H1 (cell line): Measurements from ENCODE around the gene CRNN. TPM values are rescaled to one million over a fixed set of nuclear protein-coding genes. Genes with fewer than 3 reads are reported as not detected.

ENCODE experiments used
- ASH2L ChIP-seq: fragments of 200-600, 300-600 bp; sonication (generic); IDR thresholded peaks from one replicate; pipeline ENCODE4 v1.7.1; 2017; ENCODE audit warnings: low read length
- BCL11A ChIP-seq, 2 experiments: IDR thresholded peaks; one replicate each; pipeline ENCODE4 v1.6.1; 2011; ENCODE audit warnings: low read depth in 2 of 2, low read length in 2 of 2, mild to moderate bottlenecking in 2 of 2
- GABPA ChIP-seq: IDR thresholded peaks from 2 replicates; pipeline ENCODE4 v1.6.1; 2011; ENCODE audit warnings: mild to moderate bottlenecking, low read length, moderate library complexity, borderline replicate concordance; ENCODE audit not compliant: insufficient read depth
- GTF2F1 ChIP-seq: IDR thresholded peaks from 2 replicates; pipeline ENCODE4 v1.6.1; 2012; ENCODE audit warnings: low read depth, low read length, improper control_type of control experiment, borderline replicate concordance
- JUND ChIP-seq: IDR thresholded peaks from 2 replicates; pipeline ENCODE4 v1.6.1; 2011; ENCODE audit warnings: mild to moderate bottlenecking, improper control_type of control experiment, low read length
- NANOG ChIP-seq: IDR thresholded peaks from 2 replicates; pipeline ENCODE4 v1.6.1; 2011; ENCODE audit warnings: low read length, low read depth, mild to moderate bottlenecking, inconsistent platforms; ENCODE audit not compliant: insufficient read depth, poor library complexity, severe bottlenecking
- SIN3A ChIP-seq, 2 experiments: IDR thresholded peaks in 1 of 2; conservative IDR thresholded peaks in 1 of 2; 2 replicates each; pipeline ENCODE4 v1.6.1; 2011 to 2012; ENCODE audit warnings: low read length in 2 of 2, improper control_type of control experiment in 1 of 2, low read depth in 1 of 2, mild to moderate bottlenecking in 1 of 2
- SIRT6 ChIP-seq: IDR thresholded peaks from one replicate; pipeline ENCODE4 v1.7.1; 2012; ENCODE audit warnings: low read length, inconsistent platforms
- SP2 ChIP-seq: IDR thresholded peaks from 2 replicates; pipeline ENCODE4 v1.6.1; 2012; ENCODE audit warnings: mild to moderate bottlenecking, low read length, inconsistent platforms
- TBP ChIP-seq: IDR thresholded peaks from 2 replicates; pipeline ENCODE4 v1.6.1; 2011; ENCODE audit warnings: low read depth, low read length, improper control_type of control experiment
- polyA plus RNA-seq, 7 experiments: library from polyadenylated mRNA; depleted of rRNA in 3 of 7; stranded (reverse) in 5 of 7; unstranded in 2 of 7; fragments of >200 nt in 5 of 7; fragments of 200-250 nt in 2 of 7; gene quantifications; 1 replicate in 5 of 7; 2 replicates in 1 of 7; 4 replicates in 1 of 7; pipeline versions ENCODE4 v1.2.1 to v1.2.3, GENCODE V29; 2011 to 2013; ENCODE audit warnings: missing spikeins in 2 of 7, mixed read lengths in 2 of 7
- total RNA-seq: library from RNA; stranded (reverse); fragmentation: NEBNext Ultra II Directional; extraction: Animal tissue kit (Norgen Biotek cat#: 25700); gene quantifications from 2 replicates; pipeline ENCODE4 v1.2.1, GENCODE V29; 2021
- TF ChIP-seq, protein P1 (sequence below): fragments of 300-600 bp; sonication (generic); IDR thresholded peaks from 2 replicates; pipeline ENCODE4 v1.7.1; 2012; ENCODE audit warnings: low read length, moderate library complexity, mild to moderate bottlenecking, inconsistent platforms; ENCODE audit not compliant: insufficient replicate concordance
- TF ChIP-seq, protein P2 (sequence below): IDR thresholded peaks from 2 replicates; pipeline ENCODE4 v1.6.1; 2012; ENCODE audit warnings: inconsistent platforms

The CRNN gene
- total and polyA plus RNA-seq, 2 of the 8 experiments (the other 6 are each of a cell fraction or from before 2014, with no cell fraction given), result not detected

GRCh38 chr1:152412756-152413155, 1.3 kb downstream of the CRNN start (continued):
- TF ChIP-seq, protein P1, sequence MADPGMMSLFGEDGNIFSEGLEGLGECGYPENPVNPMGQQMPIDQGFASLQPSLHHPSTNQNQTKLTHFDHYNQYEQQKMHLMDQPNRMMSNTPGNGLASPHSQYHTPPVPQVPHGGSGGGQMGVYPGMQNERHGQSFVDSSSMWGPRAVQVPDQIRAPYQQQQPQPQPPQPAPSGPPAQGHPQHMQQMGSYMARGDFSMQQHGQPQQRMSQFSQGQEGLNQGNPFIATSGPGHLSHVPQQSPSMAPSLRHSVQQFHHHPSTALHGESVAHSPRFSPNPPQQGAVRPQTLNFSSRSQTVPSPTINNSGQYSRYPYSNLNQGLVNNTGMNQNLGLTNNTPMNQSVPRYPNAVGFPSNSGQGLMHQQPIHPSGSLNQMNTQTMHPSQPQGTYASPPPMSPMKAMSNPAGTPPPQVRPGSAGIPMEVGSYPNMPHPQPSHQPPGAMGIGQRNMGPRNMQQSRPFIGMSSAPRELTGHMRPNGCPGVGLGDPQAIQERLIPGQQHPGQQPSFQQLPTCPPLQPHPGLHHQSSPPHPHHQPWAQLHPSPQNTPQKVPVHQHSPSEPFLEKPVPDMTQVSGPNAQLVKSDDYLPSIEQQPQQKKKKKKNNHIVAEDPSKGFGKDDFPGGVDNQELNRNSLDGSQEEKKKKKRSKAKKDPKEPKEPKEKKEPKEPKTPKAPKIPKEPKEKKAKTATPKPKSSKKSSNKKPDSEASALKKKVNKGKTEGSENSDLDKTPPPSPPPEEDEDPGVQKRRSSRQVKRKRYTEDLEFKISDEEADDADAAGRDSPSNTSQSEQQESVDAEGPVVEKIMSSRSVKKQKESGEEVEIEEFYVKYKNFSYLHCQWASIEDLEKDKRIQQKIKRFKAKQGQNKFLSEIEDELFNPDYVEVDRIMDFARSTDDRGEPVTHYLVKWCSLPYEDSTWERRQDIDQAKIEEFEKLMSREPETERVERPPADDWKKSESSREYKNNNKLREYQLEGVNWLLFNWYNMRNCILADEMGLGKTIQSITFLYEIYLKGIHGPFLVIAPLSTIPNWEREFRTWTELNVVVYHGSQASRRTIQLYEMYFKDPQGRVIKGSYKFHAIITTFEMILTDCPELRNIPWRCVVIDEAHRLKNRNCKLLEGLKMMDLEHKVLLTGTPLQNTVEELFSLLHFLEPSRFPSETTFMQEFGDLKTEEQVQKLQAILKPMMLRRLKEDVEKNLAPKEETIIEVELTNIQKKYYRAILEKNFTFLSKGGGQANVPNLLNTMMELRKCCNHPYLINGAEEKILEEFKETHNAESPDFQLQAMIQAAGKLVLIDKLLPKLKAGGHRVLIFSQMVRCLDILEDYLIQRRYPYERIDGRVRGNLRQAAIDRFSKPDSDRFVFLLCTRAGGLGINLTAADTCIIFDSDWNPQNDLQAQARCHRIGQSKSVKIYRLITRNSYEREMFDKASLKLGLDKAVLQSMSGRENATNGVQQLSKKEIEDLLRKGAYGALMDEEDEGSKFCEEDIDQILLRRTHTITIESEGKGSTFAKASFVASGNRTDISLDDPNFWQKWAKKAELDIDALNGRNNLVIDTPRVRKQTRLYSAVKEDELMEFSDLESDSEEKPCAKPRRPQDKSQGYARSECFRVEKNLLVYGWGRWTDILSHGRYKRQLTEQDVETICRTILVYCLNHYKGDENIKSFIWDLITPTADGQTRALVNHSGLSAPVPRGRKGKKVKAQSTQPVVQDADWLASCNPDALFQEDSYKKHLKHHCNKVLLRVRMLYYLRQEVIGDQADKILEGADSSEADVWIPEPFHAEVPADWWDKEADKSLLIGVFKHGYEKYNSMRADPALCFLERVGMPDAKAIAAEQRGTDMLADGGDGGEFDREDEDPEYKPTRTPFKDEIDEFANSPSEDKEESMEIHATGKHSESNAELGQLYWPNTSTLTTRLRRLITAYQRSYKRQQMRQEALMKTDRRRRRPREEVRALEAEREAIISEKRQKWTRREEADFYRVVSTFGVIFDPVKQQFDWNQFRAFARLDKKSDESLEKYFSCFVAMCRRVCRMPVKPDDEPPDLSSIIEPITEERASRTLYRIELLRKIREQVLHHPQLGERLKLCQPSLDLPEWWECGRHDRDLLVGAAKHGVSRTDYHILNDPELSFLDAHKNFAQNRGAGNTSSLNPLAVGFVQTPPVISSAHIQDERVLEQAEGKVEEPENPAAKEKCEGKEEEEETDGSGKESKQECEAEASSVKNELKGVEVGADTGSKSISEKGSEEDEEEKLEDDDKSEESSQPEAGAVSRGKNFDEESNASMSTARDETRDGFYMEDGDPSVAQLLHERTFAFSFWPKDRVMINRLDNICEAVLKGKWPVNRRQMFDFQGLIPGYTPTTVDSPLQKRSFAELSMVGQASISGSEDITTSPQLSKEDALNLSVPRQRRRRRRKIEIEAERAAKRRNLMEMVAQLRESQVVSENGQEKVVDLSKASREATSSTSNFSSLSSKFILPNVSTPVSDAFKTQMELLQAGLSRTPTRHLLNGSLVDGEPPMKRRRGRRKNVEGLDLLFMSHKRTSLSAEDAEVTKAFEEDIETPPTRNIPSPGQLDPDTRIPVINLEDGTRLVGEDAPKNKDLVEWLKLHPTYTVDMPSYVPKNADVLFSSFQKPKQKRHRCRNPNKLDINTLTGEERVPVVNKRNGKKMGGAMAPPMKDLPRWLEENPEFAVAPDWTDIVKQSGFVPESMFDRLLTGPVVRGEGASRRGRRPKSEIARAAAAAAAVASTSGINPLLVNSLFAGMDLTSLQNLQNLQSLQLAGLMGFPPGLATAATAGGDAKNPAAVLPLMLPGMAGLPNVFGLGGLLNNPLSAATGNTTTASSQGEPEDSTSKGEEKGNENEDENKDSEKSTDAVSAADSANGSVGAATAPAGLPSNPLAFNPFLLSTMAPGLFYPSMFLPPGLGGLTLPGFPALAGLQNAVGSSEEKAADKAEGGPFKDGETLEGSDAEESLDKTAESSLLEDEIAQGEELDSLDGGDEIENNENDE, result no peak
- TF ChIP-seq SIN3A (conservative IDR thresholded peaks at IDR 0.05 in 1 of 2, IDR thresholded peaks at IDR 0.05 in 1 of 2; ENCODE audit: low read depth in 1 of 2, low read length in 2 of 2) (no peak), BCL11A (IDR thresholded peaks at IDR 0.05; ENCODE audit: low read depth in 2 of 2, low read length in 2 of 2) (no peak), JUND (no peak), GABPA (no peak), SP2 (no peak), GTF2F1 (no peak), TBP (no peak), NANOG (no peak), SIRT6 (no peak), ASH2L (no peak)
- TF ChIP-seq, protein P2, sequence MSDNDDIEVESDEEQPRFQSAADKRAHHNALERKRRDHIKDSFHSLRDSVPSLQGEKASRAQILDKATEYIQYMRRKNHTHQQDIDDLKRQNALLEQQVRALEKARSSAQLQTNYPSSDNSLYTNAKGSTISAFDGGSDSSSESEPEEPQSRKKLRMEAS, result no peak
